H1 (cell line): Measurements from ENCODE around the gene NUB1. TPM values are rescaled to one million over a fixed set of nuclear protein-coding genes. Genes with fewer than 3 reads are reported as not detected.

Source experiments
- CTCF ChIA-PET: fragments of 300-600 bp; sonication (Branson Sonifier 250); formaldehyde crosslinking; loops from one replicate; lab custom pipeline; 2021; ENCODE audit not compliant: partially characterized antibody; lab: Charles Lee
- POLR2A ChIA-PET: fragments of 300-600 bp; sonication (Branson Sonifier 250); formaldehyde crosslinking; loops from one replicate; lab custom pipeline; 2021; ENCODE audit warnings: inconsistent platforms; ENCODE audit not compliant: partially characterized antibody; lab: Charles Lee
- DNase-seq, 2 experiments: peaks; one replicate each; pipeline versions ENCODE4 v3.0.0 to v3.0.0-alpha.2; 2010 to 2022; ENCODE audit warnings: low spot score in 2 of 2, low read depth in 1 of 2, mixed read lengths in 1 of 2
- FAIRE-seq: peaks from 2 replicates; lab custom pipeline; 2011; peaks lifted over from hg19 to GRCh38; lab: Jason Lieb, UNC
- H2AFZ ChIP-seq: 2 replicates; pipeline ENCODE4 v1.8.1; 2012; ENCODE audit warnings: low read length, inconsistent platforms
- H2AK5ac ChIP-seq: 2 replicates; pipeline ENCODE4 v1.6.1; 2013; ENCODE audit warnings: low read depth, low read length
- H2BK120ac ChIP-seq: replicated peaks from 2 replicates; pipeline ENCODE3; 2013; ENCODE audit warnings: low read depth, low read length, inconsistent platforms
- H2BK12ac ChIP-seq: 2 replicates; pipeline ENCODE4 v1.6.1; 2013; ENCODE audit warnings: low read depth, low read length
- H2BK15ac ChIP-seq: 2 replicates; pipeline ENCODE4 v1.6.1; 2013; ENCODE audit warnings: low read length
- H2BK20ac ChIP-seq: 2 replicates; pipeline ENCODE4 v1.6.1; 2013; ENCODE audit warnings: low read length
- H2BK5ac ChIP-seq: 2 replicates; pipeline ENCODE4 v1.6.1; 2013; ENCODE audit warnings: low read depth, low read length
- H3K14ac ChIP-seq: 2 replicates; pipeline ENCODE4 v1.6.1; 2013; ENCODE audit warnings: inconsistent platforms; ENCODE audit not compliant: insufficient read length
- H3K18ac ChIP-seq: 2 replicates; pipeline ENCODE4 v1.6.1; 2013; ENCODE audit warnings: low read length; ENCODE audit errors: extremely low read depth
- H3K23ac ChIP-seq: 2 replicates; pipeline ENCODE4 v1.6.1; 2013; ENCODE audit warnings: inconsistent platforms; ENCODE audit not compliant: insufficient read length
- H3K23me2 ChIP-seq: 2 replicates; pipeline ENCODE4 v1.6.1; 2013; ENCODE audit warnings: low read depth, low read length
- H3K27ac ChIP-seq: 2 replicates; pipeline ENCODE4 v1.6.1; 2011; ENCODE audit warnings: low read depth, low read length, inconsistent platforms
- H3K27me3 ChIP-seq, 4 experiments: replicated peaks in 1 of 4; 1 replicate in 1 of 4; 2 replicates in 3 of 4; pipeline versions ENCODE4 v1.6.1 to v1.8.1; 2011 to 2013; ENCODE audit warnings: low read length in 3 of 4, mild to moderate bottlenecking in 3 of 4, inconsistent platforms in 2 of 4, mixed read lengths in 2 of 4, moderate library complexity in 1 of 4; ENCODE audit not compliant: control insufficient read depth in 3 of 4, insufficient read depth in 3 of 4; ENCODE audit errors: extremely low read depth in 1 of 4
- H3K36me3 ChIP-seq, 4 experiments: 2 replicates each; pipeline versions ENCODE4 v1.6.1 to v1.8.1; 2011 to 2013; ENCODE audit warnings: mild to moderate bottlenecking in 4 of 4, low read length in 3 of 4, moderate library complexity in 2 of 4, control low read depth in 1 of 4, inconsistent platforms in 1 of 4; ENCODE audit not compliant: insufficient read depth in 4 of 4, control insufficient read depth in 2 of 4
- H3K4ac ChIP-seq: replicated peaks from 2 replicates; pipeline ENCODE3; 2013; ENCODE audit warnings: low read length, low read depth, mixed read lengths, inconsistent platforms; ENCODE audit not compliant: insufficient read length
- H3K4me1 ChIP-seq, 4 experiments: replicated peaks in 1 of 4; 1 replicate in 1 of 4; 2 replicates in 3 of 4; pipeline versions ENCODE4 v1.6.1 to v1.8.1; 2011 to 2013; ENCODE audit warnings: low read length in 3 of 4, inconsistent platforms in 2 of 4, mixed read lengths in 1 of 4; ENCODE audit not compliant: insufficient read depth in 4 of 4, control insufficient read depth in 3 of 4
- H3K4me2 ChIP-seq, 2 experiments: 2 replicates each; pipeline versions ENCODE4 v1.6.1 to v1.8.1; 2011 to 2013; ENCODE audit warnings: low read depth in 2 of 2, low read length in 2 of 2, control low read depth in 1 of 2, inconsistent platforms in 1 of 2, mild to moderate bottlenecking in 1 of 2; ENCODE audit not compliant: insufficient read depth in 1 of 2
- H3K4me3 ChIP-seq, 4 experiments: fragments of 200-600, 300-600 bp in 1 of 4; sonication (generic), shearing (Covaris generic), sonication (Bioruptor Twin) in 1 of 4; 2 replicates each; pipeline versions ENCODE4 v1.5.1 to v1.8.1; 2011 to 2016; ENCODE audit warnings: low read length in 4 of 4, low read depth in 3 of 4, control low read depth in 2 of 4, inconsistent platforms in 2 of 4, mild to moderate bottlenecking in 2 of 4, mixed read lengths in 1 of 4, moderate library complexity in 1 of 4; ENCODE audit not compliant: insufficient read depth in 2 of 4; ENCODE audit errors: extremely low read depth in 1 of 4
- H3K56ac ChIP-seq: replicated peaks from 2 replicates; pipeline ENCODE3; 2013; ENCODE audit warnings: low read depth, mild to moderate bottlenecking, mixed read lengths, low read length, inconsistent platforms; ENCODE audit not compliant: insufficient read length
- H3K79me1 ChIP-seq: 2 replicates; pipeline ENCODE4 v1.6.1; 2013; ENCODE audit warnings: low read depth, low read length, control low read depth
- H3K79me2 ChIP-seq, 2 experiments: 2 replicates each; pipeline versions ENCODE4 v1.6.1 to v1.8.1; 2012 to 2013; ENCODE audit warnings: low read length in 2 of 2, mild to moderate bottlenecking in 2 of 2, inconsistent platforms in 1 of 2; ENCODE audit not compliant: insufficient read depth in 2 of 2, control insufficient read depth in 1 of 2
- H3K9ac ChIP-seq, 4 experiments: replicated peaks in 1 of 4; 1 replicate in 1 of 4; 2 replicates in 3 of 4; pipeline versions ENCODE4 v1.6.1 to v1.8.1; 2011 to 2013; ENCODE audit warnings: low read depth in 3 of 4, low read length in 3 of 4, control low read depth in 2 of 4, mild to moderate bottlenecking in 2 of 4, moderate library complexity in 2 of 4, inconsistent platforms in 1 of 4; ENCODE audit errors: extremely low read depth in 1 of 4
- H3K9me3 ChIP-seq, 2 experiments: 2 replicates each; pipeline versions ENCODE4 v1.6.1 to v1.8.1; 2012 to 2013; ENCODE audit warnings: mild to moderate bottlenecking in 2 of 2, moderate library complexity in 2 of 2, control low read depth in 1 of 2, inconsistent platforms in 1 of 2, low read depth in 1 of 2, low read length in 1 of 2, mixed read lengths in 1 of 2; ENCODE audit not compliant: insufficient read depth in 2 of 2
- H4K20me1 ChIP-seq, 2 experiments: replicated peaks in 1 of 2; 2 replicates each; pipeline versions ENCODE3 to v1.8.1; 2011 to 2013; ENCODE audit warnings: inconsistent platforms in 2 of 2, low read length in 2 of 2, mild to moderate bottlenecking in 1 of 2; ENCODE audit not compliant: insufficient read depth in 2 of 2, control insufficient read depth in 1 of 2
- H4K5ac ChIP-seq: 2 replicates; pipeline ENCODE4 v1.6.1; 2013; ENCODE audit warnings: low read length, low read depth, mixed read lengths, inconsistent platforms; ENCODE audit not compliant: insufficient read length
- H4K8ac ChIP-seq: 2 replicates; pipeline ENCODE4 v1.8.0; 2013; ENCODE audit warnings: mild to moderate bottlenecking, moderate library complexity, low read length, inconsistent platforms; ENCODE audit not compliant: insufficient read depth; ENCODE audit errors: extremely low read depth
- H4K91ac ChIP-seq: replicated peaks from 2 replicates; pipeline ENCODE3; 2013; ENCODE audit warnings: low read length, mixed read lengths, inconsistent platforms; ENCODE audit not compliant: insufficient read length
- BCL11A ChIP-seq, 2 experiments: IDR thresholded peaks; one replicate each; pipeline ENCODE4 v1.6.1; 2011; ENCODE audit warnings: low read depth in 2 of 2, low read length in 2 of 2, mild to moderate bottlenecking in 2 of 2
- CEBPB ChIP-seq: IDR thresholded peaks from 2 replicates; pipeline ENCODE4 v1.6.1; 2012; ENCODE audit warnings: low read depth, low read length
- CTCF ChIP-seq, 3 experiments: IDR thresholded peaks; 1 replicate in 2 of 3; 2 replicates in 1 of 3; pipeline versions ENCODE4 v1.5.1 to v1.6.1; 2011; ENCODE audit warnings: low read length in 3 of 3, mild to moderate bottlenecking in 3 of 3, inconsistent platforms in 2 of 3, low read depth in 1 of 3, moderate library complexity in 1 of 3; ENCODE audit not compliant: insufficient read depth in 1 of 3; ENCODE audit errors: control extremely low read depth in 1 of 3
- GTF2F1 ChIP-seq: IDR thresholded peaks from 2 replicates; pipeline ENCODE4 v1.6.1; 2012; ENCODE audit warnings: low read depth, low read length, improper control_type of control experiment, borderline replicate concordance
- KDM5A ChIP-seq: fragments of 200-600 bp; IDR thresholded peaks from 2 replicates; pipeline ENCODE4 v1.7.1; 2012; ENCODE audit warnings: mild to moderate bottlenecking, low read length, inconsistent platforms, mixed read lengths
- NANOG ChIP-seq: IDR thresholded peaks from 2 replicates; pipeline ENCODE4 v1.6.1; 2011; ENCODE audit warnings: low read length, low read depth, mild to moderate bottlenecking, inconsistent platforms; ENCODE audit not compliant: insufficient read depth, poor library complexity, severe bottlenecking
- POU5F1 ChIP-seq: IDR thresholded peaks from 2 replicates; pipeline ENCODE4 v1.6.1; 2011; ENCODE audit warnings: low read depth, mild to moderate bottlenecking, low read length, moderate library complexity
- RXRA ChIP-seq: IDR thresholded peaks from 2 replicates; pipeline ENCODE4 v1.6.1; 2011; ENCODE audit warnings: low read depth, mild to moderate bottlenecking, low read length, moderate library complexity; ENCODE audit not compliant: insufficient read depth
- SUZ12 ChIP-seq: fragments of 200-600 bp; sonication (generic); IDR thresholded peaks from 2 replicates; pipeline ENCODE4 v1.6.1; 2012; ENCODE audit warnings: mild to moderate bottlenecking, inconsistent platforms, low read length, moderate library complexity, mixed read lengths
- WGBS, 2 experiments: shearing (Covaris generic) in 1 of 2; methylation state at CpG; one replicate each; pipeline versions ENCODE4 v1.1.6 to v1.1.7; 2013 to 2015; ENCODE audit warnings: low lambda C conversion rate in 2 of 2, mixed read lengths in 2 of 2, inconsistent platforms in 1 of 2, low coverage in 1 of 2, missing lambda C conversion rate in 1 of 2; ENCODE audit not compliant: insufficient replicate concordance in 2 of 2, insufficient coverage in 1 of 2, insufficient read length in 1 of 2; ENCODE audit errors: extremely low coverage in 1 of 2, missing lambda C conversion rate in 1 of 2; 5-methylcytosine and 5-hydroxymethylcytosine counted together
- polyA plus RNA-seq, 7 experiments: library from polyadenylated mRNA; depleted of rRNA in 3 of 7; stranded (reverse) in 5 of 7; unstranded in 2 of 7; fragments of >200 nt in 5 of 7; fragments of 200-250 nt in 2 of 7; gene quantifications; 1 replicate in 5 of 7; 2 replicates in 1 of 7; 4 replicates in 1 of 7; pipeline versions ENCODE4 v1.2.1 to v1.2.3, GENCODE V29; 2011 to 2013; ENCODE audit warnings: missing spikeins in 2 of 7, mixed read lengths in 2 of 7
- total RNA-seq: library from RNA; stranded (reverse); fragmentation: NEBNext Ultra II Directional; extraction: Animal tissue kit (Norgen Biotek cat#: 25700); gene quantifications from 2 replicates; pipeline ENCODE4 v1.2.1, GENCODE V29; 2021

The NUB1 gene
- total and polyA plus RNA-seq, 2 of the 8 experiments (the other 6 are each of a cell fraction or from before 2014, with no cell fraction given): 22.1 to 43.5 TPM

GRCh38 chr7:151379534-151380198 lies 38.1 kb downstream of the NUB1 start:
- no peak overlapping the region for H2AFZ ChIP-seq
- no peak overlapping the region for H3K4me3 ChIP-seq
- no peak overlapping the region for H4K5ac ChIP-seq
- FAIRE-seq: no peak
- H4K8ac ChIP-seq: no peak overlapping the region
- WGBS, 2 experiments: 88% methylated on average over 25 of the region's 25 CpGs; no CpG with 5 or more reads in 1 of the 2 experiments
- H2AK5ac ChIP-seq: no peak overlapping the region
- H3K9me3 ChIP-seq: no peaks in the 10 kb centered on the region
- DNase-seq: no peak
- no peak overlapping the region for H2BK5ac ChIP-seq
- peak overlapping the region; percentile 32; the same call in 1 of the 2 replicates for H3K18ac ChIP-seq
- peaks cover 0 to 13% (median under 1%) of the 10 kb centered on the region in 4 experiments; a peak in 3 of 8 replicates for H3K36me3 ChIP-seq
- no peak overlapping the region for H3K23ac ChIP-seq
- peaks cover 0 to 2% of the 10 kb centered on the region in 2 experiments for H4K20me1 ChIP-seq
- peaks cover 14% of the 10 kb centered on the region; the same call in 1 of the 2 replicates for H3K23me2 ChIP-seq
- H2BK15ac ChIP-seq: 0 out of 2 replicates have a peak overlapping the region, but pooled peaks have one; percentile 10
- peaks cover 0 to 30% (median 8%) of the 10 kb centered on the region in 4 experiments; a peak in 6 of 7 replicates for H3K4me1 ChIP-seq
- H3K9ac ChIP-seq: no peak overlapping the region
- no peak overlapping the region for H2BK20ac ChIP-seq
- CTCF ChIA-PET: interaction anchor here (0.6 to 16.9 kb wide), 8 partner anchors 11 to 406 kb away, joined by 3 to 185 read pairs (median 4); no protein-coding TSS in a partner anchor
- peaks cover 8 to 24% (median 21%) of the 10 kb centered on the region in 4 experiments for H3K27me3 ChIP-seq
- H3K4me2 ChIP-seq: no peak overlapping the region
- no peaks in the 10 kb centered on the region for H3K79me2 ChIP-seq
- H3K79me1 ChIP-seq: no peaks in the 10 kb centered on the region
- peak overlapping the region; percentile 12; the same call in 1 of the 2 replicates for H2BK12ac ChIP-seq
- POLR2A ChIA-PET: interaction anchor here (0.6 to 1.2 kb wide), 3 partner anchors 39 to 83 kb away, joined by 3 read pairs; partner anchors contain the start of gene NUB1
- no peak overlapping the region for H2BK120ac ChIP-seq
- H3K56ac ChIP-seq: no peak overlapping the region
- no peak overlapping the region for H3K14ac ChIP-seq
- H4K91ac ChIP-seq: no peak overlapping the region
- no peak overlapping the region for H3K27ac ChIP-seq
- H3K4ac ChIP-seq: no peak overlapping the region
- TF ChIP-seq RXRA (no peak), GTF2F1 (no peak), SUZ12 (no peak), CEBPB (no peak), NANOG (no peak), BCL11A (IDR thresholded peaks at IDR 0.05; ENCODE audit: low read depth in 2 of 2, low read length in 2 of 2) (no peak), KDM5A (no peak), POU5F1 (no peak), CTCF (IDR thresholded peaks at IDR 0.05; ENCODE audit: control extremely low read depth in 1 of 3, insufficient read depth in 1 of 3, low read depth in 1 of 3, low read length in 3 of 3) (peak in 2 of 3 experiments; percentile 7 to 22; a peak in 1 of 4 replicates)
